ENCODE data around the gene CEP70. TPM values are rescaled to one million over a fixed set of nuclear protein-coding genes. Genes with fewer than 3 reads are reported as not detected.

Gene CEP70
- total and polyA plus RNA-seq, 10 of the 15 experiments (the other 5 are each of a cell fraction or from before 2014, with no cell fraction given) = 1.4 to 9.3 (median 2.2) TPM

DNA sequence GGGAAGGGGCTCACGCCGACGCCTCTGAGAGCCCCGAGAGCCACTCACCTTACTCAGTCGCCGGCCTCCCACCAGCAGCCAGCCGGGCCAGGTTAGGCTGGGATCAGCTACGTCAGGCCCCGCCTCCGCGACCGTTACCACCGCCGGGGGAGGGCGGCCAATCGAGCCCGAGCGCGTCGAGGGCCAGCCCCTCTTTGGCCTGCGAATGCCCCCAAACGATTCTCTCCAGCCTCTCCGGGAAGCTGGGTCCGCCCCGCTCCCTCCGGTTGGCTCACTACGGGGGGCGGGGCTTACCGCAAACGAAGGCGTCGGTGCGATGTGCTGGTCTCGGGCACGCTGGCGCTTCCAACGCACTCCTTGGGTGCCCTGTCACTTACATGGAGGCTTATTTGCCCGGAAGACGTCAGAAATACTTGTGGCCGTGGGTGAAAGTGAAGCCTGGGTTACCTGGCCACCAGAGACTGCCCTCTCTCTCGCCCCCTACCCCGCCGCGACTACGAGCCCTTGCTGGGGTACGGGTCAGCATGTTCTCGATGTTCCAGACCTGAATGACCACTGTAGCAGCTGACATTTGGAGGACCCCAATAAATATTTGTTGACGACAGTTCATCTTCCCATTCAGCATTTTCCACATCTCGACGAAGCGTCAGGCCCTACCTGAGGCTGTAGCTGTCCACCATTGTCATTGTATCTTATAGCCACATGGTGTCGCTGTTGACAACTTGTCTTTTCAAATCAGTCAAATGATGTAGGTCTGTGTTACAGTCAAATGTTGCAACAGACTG lies at the start of gene CEP70 (continued):
- TF ChIP-seq, protein P1, sequence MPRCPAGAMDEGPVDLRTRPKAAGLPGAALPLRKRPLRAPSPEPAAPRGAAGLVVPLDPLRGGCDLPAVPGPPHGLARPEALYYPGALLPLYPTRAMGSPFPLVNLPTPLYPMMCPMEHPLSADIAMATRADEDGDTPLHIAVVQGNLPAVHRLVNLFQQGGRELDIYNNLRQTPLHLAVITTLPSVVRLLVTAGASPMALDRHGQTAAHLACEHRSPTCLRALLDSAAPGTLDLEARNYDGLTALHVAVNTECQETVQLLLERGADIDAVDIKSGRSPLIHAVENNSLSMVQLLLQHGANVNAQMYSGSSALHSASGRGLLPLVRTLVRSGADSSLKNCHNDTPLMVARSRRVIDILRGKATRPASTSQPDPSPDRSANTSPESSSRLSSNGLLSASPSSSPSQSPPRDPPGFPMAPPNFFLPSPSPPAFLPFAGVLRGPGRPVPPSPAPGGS (IDR thresholded peaks at IDR 0.05; ENCODE audit: borderline replicate concordance, insufficient read depth, low read depth, low read length, poor library complexity, severe bottlenecking) = no peak
- peak; percentile 56 for TF ChIP-seq IKZF1 (conservative IDR thresholded peaks at IDR 0.05)
- TF ChIP-seq, protein P2, sequence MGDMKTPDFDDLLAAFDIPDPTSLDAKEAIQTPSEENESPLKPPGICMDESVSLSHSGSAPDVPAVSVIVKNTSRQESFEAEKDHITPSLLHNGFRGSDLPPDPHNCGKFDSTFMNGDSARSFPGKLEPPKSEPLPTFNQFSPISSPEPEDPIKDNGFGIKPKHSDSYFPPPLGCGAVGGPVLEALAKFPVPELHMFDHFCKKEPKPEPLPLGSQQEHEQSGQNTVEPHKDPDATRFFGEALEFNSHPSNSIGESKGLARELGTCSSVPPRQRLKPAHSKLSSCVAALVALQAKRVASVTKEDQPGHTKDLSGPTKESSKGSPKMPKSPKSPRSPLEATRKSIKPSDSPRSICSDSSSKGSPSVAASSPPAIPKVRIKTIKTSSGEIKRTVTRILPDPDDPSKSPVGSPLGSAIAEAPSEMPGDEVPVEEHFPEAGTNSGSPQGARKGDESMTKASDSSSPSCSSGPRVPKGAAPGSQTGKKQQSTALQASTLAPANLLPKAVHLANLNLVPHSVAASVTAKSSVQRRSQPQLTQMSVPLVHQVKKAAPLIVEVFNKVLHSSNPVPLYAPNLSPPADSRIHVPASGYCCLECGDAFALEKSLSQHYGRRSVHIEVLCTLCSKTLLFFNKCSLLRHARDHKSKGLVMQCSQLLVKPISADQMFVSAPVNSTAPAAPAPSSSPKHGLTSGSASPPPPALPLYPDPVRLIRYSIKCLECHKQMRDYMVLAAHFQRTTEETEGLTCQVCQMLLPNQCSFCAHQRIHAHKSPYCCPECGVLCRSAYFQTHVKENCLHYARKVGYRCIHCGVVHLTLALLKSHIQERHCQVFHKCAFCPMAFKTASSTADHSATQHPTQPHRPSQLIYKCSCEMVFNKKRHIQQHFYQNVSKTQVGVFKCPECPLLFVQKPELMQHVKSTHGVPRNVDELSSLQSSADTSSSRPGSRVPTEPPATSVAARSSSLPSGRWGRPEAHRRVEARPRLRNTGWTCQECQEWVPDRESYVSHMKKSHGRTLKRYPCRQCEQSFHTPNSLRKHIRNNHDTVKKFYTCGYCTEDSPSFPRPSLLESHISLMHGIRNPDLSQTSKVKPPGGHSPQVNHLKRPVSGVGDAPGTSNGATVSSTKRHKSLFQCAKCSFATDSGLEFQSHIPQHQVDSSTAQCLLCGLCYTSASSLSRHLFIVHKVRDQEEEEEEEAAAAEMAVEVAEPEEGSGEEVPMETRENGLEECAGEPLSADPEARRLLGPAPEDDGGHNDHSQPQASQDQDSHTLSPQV (IDR thresholded peaks at IDR 0.05) = no peak

DNA sequence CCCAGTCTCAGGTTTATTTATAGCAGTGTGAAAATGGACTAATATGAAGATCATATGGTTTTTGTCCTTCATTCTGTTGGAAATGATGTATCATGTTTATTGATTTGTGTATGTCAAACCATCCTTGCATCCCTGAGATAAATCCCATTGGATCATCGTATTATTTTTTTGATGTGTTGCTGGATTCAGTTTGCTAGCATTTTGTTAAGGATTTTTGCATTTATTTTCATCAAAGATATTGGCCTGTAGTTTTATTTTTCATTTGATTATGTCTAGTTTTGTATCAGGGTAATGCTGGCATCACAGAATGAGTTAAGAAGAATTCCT lies 48.8 kb upstream of the CEP70 start:
- RAD21 ChIA-PET (ENCODE audit: unreplicated experiment) = no interaction called here
- intact Hi-C loops (cut with micrococcal nuclease; ENCODE audit: unreplicated experiment) (no loop called here), in situ Hi-C loops (cut with MboI) (no loop called here)
- no peaks in the 10 kb centered on the region for H3K27me3 ChIP-seq (replicated peaks in 1 of 2; ENCODE audit: control insufficient read depth in 2 of 2, insufficient read depth in 2 of 2, low read length in 1 of 2)
- no peak overlapping the region for H3K27ac ChIP-seq (ENCODE audit: control insufficient read depth, insufficient read depth)
- H3K79me2 ChIP-seq (ENCODE audit: control insufficient read depth, insufficient read depth, low read length) = no peaks in the 10 kb centered on the region
- no peak overlapping the region for H2AFZ ChIP-seq (ENCODE audit: control insufficient read depth, low read depth, low read length)
- H3K9me3 ChIP-seq (replicated peaks; ENCODE audit: control insufficient read depth, insufficient read depth, low read length) = peaks cover 3% of the 10 kb centered on the region
- POLR2A ChIA-PET = no interaction called here
- no peak overlapping the region for H3K9ac ChIP-seq (ENCODE audit: control insufficient read depth, insufficient read depth, low read length)
- no peak for DNase-seq (ENCODE audit: low read depth, low spot score)
- H3K4me3 ChIP-seq = no peak overlapping the region
- BruUV-seq (replicated peaks) = no TSS peak
- 45% methylated on average over 1 of the region's 1 CpG for WGBS (ENCODE audit: insufficient coverage, insufficient replicate concordance, low lambda C conversion rate, missing lambda C conversion rate)
- SMC1A ChIA-PET (ENCODE audit: uncharacterized antibody, unreplicated experiment) = no interaction called here
- FAIRE-seq = no peak
- H3K4me1 ChIP-seq (ENCODE audit: control insufficient read depth, insufficient read depth, low read length) = no peaks in the 10 kb centered on the region
- CTCF ChIA-PET = no interaction called here
- no peaks in the 10 kb centered on the region for H3K36me3 ChIP-seq (ENCODE audit: control insufficient read depth in 2 of 2, insufficient read depth in 2 of 2, low read length in 1 of 2)
- ATAC-seq = no peak
- no peak overlapping the region for H3K4me2 ChIP-seq (ENCODE audit: control insufficient read depth, insufficient read depth)
- H4K20me1 ChIP-seq (ENCODE audit: control insufficient read depth, insufficient read depth) = no peaks in the 10 kb centered on the region
- no peak for TF ChIP-seq CHD4 (IDR thresholded peaks at IDR 0.05)
- no peak for TF ChIP-seq ATF7 (IDR thresholded peaks at IDR 0.05; ENCODE audit: low read depth)
- TF ChIP-seq ZNF384 (IDR thresholded peaks at IDR 0.05; ENCODE audit: borderline replicate concordance, low read depth, low read length) = no peak
- TF ChIP-seq MYC (IDR thresholded peaks at IDR 0.05; ENCODE audit: insufficient read depth, insufficient read length, insufficient replicate concordance, low read length, severe bottlenecking) = no peak
- no peak for TF ChIP-seq ZNF24 (IDR thresholded peaks at IDR 0.05)
- TF ChIP-seq YBX1 (IDR thresholded peaks at IDR 0.05) = no peak
- TF ChIP-seq, protein P3, sequence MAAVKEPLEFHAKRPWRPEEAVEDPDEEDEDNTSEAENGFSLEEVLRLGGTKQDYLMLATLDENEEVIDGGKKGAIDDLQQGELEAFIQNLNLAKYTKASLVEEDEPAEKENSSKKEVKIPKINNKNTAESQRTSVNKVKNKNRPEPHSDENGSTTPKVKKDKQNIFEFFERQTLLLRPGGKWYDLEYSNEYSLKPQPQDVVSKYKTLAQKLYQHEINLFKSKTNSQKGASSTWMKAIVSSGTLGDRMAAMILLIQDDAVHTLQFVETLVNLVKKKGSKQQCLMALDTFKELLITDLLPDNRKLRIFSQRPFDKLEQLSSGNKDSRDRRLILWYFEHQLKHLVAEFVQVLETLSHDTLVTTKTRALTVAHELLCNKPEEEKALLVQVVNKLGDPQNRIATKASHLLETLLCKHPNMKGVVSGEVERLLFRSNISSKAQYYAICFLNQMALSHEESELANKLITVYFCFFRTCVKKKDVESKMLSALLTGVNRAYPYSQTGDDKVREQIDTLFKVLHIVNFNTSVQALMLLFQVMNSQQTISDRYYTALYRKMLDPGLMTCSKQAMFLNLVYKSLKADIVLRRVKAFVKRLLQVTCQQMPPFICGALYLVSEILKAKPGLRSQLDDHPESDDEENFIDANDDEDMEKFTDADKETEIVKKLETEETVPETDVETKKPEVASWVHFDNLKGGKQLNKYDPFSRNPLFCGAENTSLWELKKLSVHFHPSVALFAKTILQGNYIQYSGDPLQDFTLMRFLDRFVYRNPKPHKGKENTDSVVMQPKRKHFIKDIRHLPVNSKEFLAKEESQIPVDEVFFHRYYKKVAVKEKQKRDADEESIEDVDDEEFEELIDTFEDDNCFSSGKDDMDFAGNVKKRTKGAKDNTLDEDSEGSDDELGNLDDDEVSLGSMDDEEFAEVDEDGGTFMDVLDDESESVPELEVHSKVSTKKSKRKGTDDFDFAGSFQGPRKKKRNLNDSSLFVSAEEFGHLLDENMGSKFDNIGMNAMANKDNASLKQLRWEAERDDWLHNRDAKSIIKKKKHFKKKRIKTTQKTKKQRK (IDR thresholded peaks at IDR 0.05; ENCODE audit: low read depth, low read length) = no peak
- no peak for TF ChIP-seq CBX3 (IDR thresholded peaks at IDR 0.05; ENCODE audit: borderline replicate concordance, low read depth)
- no peak for TF ChIP-seq POLR2AphosphoS5 (IDR thresholded peaks at IDR 0.05; ENCODE audit: low read length)

All from GM12878 (cell line).